SJCRH30 (cell line): ENCODE measurements around the gene ATP9B. TPM values are rescaled to one million over a fixed set of nuclear protein-coding genes. Genes with fewer than 3 reads are reported as not detected.
A peak's percentile ranks its signal among the peaks of the same experiment; 100 is the strongest.
"Not testable (repeated sequence)": the region's sequence is repeated elsewhere in the genome, so short reads cannot be mapped to it uniquely, and the experiment has no call there.

Experiments
- DNase-seq, 2 experiments: peaks; one replicate each; pipeline ENCODE4 v3.0.0-alpha.2; 2015 to 2020
- H3K27ac ChIP-seq: fragments of 250-450 bp; sonication (Bioruptor Pico); 2 replicates; pipeline ENCODE4 v1.5.1; 2020; ENCODE audit warnings: mild to moderate bottlenecking, moderate library complexity
- H3K27me3 ChIP-seq: fragments of 250-450 bp; sonication (Bioruptor Pico); 2 replicates; pipeline ENCODE4 v1.5.1; 2020; ENCODE audit warnings: mild to moderate bottlenecking, moderate library complexity
- H3K36me3 ChIP-seq: fragments of 250-450 bp; sonication (Bioruptor Pico); 2 replicates; pipeline ENCODE4 v1.5.1; 2020; ENCODE audit warnings: mild to moderate bottlenecking, moderate library complexity
- H3K4me1 ChIP-seq: fragments of 250-450 bp; sonication (Bioruptor Pico); 2 replicates; pipeline ENCODE4 v1.5.1; 2020; ENCODE audit warnings: mild to moderate bottlenecking, moderate library complexity
- H3K4me3 ChIP-seq: fragments of 250-450 bp; sonication (Bioruptor Pico); 2 replicates; pipeline ENCODE4 v1.5.1; 2020; ENCODE audit warnings: mild to moderate bottlenecking, moderate library complexity
- H3K9me3 ChIP-seq: fragments of 250-450 bp; sonication (Bioruptor Pico); replicated peaks from 2 replicates; pipeline ENCODE4 v1.5.1; 2020; ENCODE audit warnings: mild to moderate bottlenecking, moderate library complexity
- total RNA-seq: library from RNA; depleted of rRNA; stranded (reverse); fragments of >200 nt; shearing (Covaris generic); gene quantifications from 2 replicates; pipeline ENCODE4 v1.2.3, GENCODE V29; 2014

ATP9B gene
- total RNA-seq, 1 experiment from 2014 or later: 10.0 TPM

DNA sequence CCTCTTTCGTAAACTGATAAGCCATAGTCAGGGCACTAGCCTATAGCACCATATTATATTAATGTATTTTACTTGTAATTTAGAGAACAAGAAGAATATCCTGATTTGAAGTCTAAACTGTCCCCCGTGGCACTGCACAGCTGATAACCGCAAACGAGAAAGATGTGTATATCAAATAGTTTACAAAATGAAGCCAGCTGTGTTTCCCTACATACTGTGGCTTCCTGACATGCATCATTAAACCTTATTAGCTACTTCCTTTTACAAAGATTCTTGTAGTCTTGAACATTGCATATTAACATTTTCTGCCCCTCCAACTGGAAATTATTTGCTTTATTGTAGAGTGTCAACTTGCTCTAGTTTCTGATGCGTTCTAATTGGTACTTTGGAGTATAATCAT, 173.1 kb downstream of the ATP9B start:
- Histone ChIP-seq H3K27me3 (no peaks in the 10 kb centered on the region), H3K9me3 (no peaks in the 10 kb centered on the region), H3K27ac (no peak overlapping the region), H3K4me1 (no peaks in the 10 kb centered on the region), H3K36me3 (no peaks in the 10 kb centered on the region), H3K4me3 (no peak overlapping the region)
- peak in 1 of 2 experiments; percentile 2 for DNase-seq

DNA sequence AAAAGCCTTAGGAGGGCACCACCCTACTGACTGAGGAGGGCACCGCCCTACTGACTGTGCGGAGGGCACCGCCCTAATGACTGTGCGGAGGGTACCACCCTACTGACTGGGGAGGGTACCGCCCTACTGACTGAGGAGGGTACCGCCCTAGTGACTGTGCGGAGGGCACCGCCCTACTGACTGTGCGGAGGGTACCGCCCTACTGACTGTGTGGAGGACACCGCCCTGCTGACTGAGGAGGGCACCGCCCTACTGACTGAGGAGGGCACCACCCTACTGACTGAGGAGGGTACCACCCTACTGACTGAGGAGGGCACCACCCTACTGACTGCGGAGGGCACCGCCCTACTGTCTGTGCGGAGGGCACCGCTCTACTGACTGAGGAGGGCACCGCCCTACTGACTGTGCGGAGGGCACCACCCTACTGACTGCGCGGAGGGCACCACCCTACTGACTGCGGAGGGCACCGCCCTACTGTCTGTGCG, 176.4 kb downstream of the ATP9B start:
- Histone ChIP-seq H3K27me3 (no peaks in the 10 kb centered on the region), H3K4me1 (no peaks in the 10 kb centered on the region), H3K36me3 (no peaks in the 10 kb centered on the region), H3K9me3 (no peaks in the 10 kb centered on the region), H3K27ac (no peak overlapping the region), H3K4me3 (no peak overlapping the region)
- DNase-seq: no peak

DNA sequence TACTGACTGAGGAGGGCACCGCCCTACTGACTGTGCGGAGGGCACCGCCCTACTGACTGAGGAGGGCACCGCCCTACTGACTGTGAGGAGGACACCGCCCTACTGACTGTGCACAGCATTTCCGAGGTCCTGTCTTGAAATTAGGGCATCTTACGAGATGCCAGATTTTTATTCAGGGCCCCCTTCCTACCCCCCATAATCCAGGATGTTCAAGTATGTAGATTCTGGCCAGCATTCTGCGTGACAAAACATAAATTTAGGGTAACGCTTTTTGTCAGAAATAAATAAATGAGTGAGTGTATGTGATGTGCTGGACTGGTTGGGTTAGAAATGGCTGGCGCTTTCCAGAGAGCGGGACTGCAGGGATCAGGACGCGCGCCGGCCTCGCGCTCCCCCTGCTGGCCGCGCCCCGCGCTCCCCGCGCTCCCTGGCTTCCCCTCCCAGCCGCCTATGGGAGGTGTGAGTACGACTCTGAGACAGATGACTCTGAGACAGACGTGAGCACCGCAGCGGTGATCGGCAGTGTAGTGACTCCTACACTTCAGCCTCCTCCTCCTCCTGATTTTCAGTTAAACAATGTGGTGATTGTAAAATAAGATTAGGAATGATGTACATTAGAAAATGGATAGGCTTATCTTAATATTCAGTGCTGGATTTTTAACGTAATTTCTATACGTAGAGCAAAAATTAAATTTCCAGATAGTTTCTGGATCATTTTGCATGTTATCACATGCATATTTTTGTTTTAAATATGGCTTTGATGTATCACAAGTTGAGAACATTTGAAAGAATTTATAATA, 177.3 kb downstream of the ATP9B start:
- Histone ChIP-seq H3K4me1 (no peaks in the 10 kb centered on the region), H3K36me3 (no peaks in the 10 kb centered on the region), H3K9me3 (no peaks in the 10 kb centered on the region), H3K4me3 (no peak overlapping the region), H3K27me3 (no peaks in the 10 kb centered on the region), H3K27ac (no peak overlapping the region)
- no peak for DNase-seq

DNA sequence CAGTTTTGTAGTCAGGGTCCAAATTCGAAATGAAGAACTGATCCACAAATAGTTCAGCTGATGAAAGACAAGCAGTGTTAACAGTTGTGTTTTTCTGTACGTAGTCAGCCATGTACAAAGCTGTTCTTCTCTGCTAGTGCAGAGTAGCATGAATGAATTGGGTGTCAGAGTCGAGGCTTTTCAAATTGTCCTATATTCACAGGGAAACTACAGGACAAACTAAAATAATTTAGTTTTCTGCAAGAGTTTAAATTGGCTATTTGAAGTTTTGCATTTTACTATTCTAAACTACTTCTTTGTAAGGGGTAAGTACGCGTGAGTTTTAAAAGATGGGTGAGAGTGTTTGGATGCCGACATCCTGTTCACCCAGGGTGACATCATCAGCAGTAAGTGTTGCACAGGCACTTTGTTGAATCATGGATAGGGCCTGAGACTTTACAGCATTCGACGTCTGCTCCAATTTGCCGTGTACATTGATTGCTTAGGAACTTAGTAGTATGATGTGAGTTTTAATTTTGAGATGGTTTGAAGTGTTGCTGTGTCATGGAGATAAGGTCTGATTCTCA, 179.4 kb downstream of the ATP9B start:
- no peaks in the 10 kb centered on the region for H3K4me1 ChIP-seq
- no peak overlapping the region for H3K4me3 ChIP-seq
- H3K9me3 ChIP-seq: no peaks in the 10 kb centered on the region
- H3K36me3 ChIP-seq: no peaks in the 10 kb centered on the region
- no peak for DNase-seq
- H3K27ac ChIP-seq: no peak overlapping the region
- no peaks in the 10 kb centered on the region for H3K27me3 ChIP-seq

DNA sequence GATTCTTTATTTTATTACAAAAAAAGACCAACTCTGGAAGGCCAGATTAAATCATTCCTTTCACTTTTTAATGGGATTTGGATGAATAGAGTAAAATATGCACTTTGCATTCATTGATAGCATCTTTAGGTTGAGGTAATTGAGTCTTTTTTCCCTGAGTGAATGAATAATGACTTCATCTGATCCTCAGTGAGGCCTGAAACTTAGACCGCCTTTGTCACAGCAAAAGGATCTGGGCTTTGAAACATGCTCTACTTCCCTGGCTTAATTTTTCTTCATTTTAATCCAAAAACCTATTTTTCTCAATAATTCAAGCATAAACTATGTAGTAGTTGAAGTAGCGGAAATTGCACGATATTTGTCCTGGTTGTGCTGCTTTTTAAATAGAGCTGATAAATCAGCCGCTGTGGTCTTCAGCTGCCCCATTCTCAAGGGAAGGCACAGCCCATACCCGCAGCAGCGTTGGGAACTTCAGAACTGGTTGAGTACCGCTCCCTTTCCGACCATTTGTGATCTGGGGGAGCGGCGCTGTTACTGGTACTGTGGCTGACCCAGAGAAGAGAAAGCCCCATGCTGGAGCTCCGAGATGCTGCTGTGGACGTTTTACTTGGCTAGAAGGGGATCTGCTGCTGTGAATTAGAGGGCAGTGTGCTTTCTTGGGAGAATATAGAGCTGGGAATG, 181.2 kb downstream of the ATP9B start:
- H3K27me3 ChIP-seq: no peaks in the 10 kb centered on the region
- H3K36me3 ChIP-seq: no peaks in the 10 kb centered on the region
- H3K9me3 ChIP-seq: no peaks in the 10 kb centered on the region
- DNase-seq: no peak
- no peak overlapping the region for H3K27ac ChIP-seq
- H3K4me1 ChIP-seq: no peaks in the 10 kb centered on the region
- no peak overlapping the region for H3K4me3 ChIP-seq

DNA sequence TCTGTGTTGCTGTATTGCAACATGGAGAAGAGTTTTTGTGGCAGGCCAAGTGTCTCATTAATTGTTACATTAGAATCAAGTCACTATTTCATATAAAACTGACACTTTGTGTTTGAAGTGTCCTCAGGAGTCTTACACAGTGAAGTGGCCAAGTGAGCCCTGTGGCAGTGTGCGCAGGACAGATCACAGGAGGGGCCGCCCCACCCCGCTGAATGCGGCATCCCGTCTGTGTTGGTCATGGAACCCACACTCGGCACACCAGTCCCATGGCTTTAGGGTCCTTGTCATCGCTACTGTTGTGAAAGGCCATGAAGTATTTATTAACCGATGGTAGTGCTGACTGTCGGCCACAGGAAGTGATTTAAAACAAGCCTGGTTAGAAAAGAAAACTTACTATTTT, 181.8 kb downstream of the ATP9B start:
- no peak for DNase-seq
- Histone ChIP-seq H3K9me3 (no peaks in the 10 kb centered on the region), H3K27ac (no peak overlapping the region), H3K36me3 (no peaks in the 10 kb centered on the region), H3K4me1 (no peaks in the 10 kb centered on the region), H3K4me3 (no peak overlapping the region), H3K27me3 (no peaks in the 10 kb centered on the region)

DNA sequence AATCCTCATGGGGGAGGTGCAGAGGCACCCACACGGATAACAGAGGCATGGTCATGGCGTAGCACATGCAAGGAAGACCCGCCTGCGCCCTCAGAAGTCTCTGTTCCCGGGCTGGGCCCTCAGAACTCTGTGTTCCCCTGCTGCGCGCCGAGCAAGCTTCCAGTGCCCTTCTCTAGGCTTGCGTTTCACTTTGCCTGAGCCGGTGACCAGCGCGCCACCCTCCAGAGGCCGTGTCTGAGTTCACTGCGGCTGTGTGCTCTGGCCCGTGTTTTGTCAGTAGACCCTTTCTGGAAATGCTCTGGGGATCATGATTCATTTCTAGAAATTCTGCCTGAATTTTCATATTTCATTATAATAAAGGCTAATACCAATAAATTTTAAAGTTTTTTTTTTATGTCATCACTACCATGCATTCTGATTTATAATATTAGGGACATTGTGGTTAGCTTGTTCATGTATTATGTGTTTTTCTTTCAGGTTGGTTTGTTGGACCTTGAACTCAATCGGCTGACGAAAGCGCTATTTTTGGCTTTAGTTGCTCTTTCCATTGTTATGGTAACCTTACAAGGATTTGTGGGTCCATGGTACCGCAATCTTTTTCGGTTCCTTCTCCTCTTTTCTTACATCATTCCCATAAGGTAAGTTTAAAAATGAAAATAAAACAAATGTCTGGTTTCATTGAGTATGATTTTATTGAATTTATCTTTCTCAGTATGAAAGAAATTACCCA, 183.9 kb downstream of the ATP9B start:
- Histone ChIP-seq H3K4me1 (no peaks in the 10 kb centered on the region), H3K4me3 (no peak overlapping the region), H3K27ac (no peak overlapping the region), H3K9me3 (no peaks in the 10 kb centered on the region), H3K36me3 (no peaks in the 10 kb centered on the region), H3K27me3 (no peaks in the 10 kb centered on the region)
- no peak for DNase-seq

DNA sequence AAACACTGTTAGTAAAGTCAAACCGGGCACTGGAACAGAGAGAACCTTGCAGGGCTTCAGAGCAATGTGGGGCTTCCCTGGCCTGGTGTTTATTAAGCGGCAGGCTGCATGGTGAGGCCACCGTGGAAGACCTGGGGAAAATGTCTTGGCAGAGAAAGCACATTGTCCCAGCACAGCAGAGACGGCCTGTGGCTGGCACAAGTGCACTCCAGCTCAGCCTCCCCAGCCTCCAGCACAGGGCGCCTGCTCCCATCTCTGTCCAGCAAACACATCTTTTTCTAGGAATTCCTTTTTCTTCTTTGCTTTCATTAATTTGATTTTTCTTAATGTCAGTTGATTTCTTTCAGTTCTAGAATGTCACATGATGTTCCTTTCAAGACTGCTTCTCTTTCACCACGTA, 188.3 kb downstream of the ATP9B start:
- Histone ChIP-seq H3K27me3 (no peaks in the 10 kb centered on the region), H3K9me3 (no peaks in the 10 kb centered on the region), H3K4me3 (no peak overlapping the region), H3K36me3 (no peaks in the 10 kb centered on the region), H3K27ac (no peak overlapping the region), H3K4me1 (no peaks in the 10 kb centered on the region)
- no peak for DNase-seq

DNA sequence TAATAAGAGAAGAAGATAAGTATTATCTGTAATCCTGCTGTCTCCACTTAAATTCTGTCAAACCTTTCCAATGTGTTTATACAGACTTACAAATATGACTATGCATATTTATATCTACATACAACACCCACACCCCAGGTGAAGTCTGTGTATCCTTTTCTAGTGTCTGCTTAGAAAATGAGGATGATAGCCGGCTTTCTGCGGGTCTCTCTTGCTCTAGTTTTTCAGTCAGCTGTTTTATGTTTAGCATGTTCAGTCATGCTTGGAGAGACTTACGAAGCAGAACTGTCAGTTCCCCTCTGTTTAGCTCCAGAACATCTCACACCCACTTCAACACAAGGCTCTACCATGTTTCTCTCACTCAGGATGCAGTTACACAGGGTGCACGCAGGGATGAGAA, 189.3 kb downstream of the ATP9B start:
- H3K36me3 ChIP-seq: no peaks in the 10 kb centered on the region
- no peak for DNase-seq
- H3K27ac ChIP-seq: no peak overlapping the region

DNA sequence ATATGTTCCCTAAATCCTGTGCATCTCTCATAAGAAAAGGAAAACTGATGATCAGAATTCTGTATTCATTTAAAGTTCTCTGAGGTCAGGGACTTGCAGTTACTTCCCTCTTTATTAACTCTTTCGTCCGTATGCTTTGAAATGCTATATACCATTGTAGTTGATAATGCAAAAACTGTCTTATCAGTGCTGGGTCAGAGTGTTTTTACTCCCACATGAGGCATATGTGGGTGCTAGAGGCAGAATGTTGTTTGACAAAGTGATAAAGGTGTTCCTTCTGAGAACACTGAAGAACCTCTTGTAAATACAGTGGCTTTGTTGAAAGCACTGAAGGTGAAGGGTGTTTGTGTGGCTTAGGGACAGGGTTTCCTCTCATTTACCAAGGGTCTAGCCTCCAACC, 190.0 kb downstream of the ATP9B start:
- H3K27me3 ChIP-seq: no peaks in the 10 kb centered on the region
- H3K4me3 ChIP-seq: no peak overlapping the region
- H3K9me3 ChIP-seq: no peaks in the 10 kb centered on the region

More for the DNA sequence above, 189.3 kb downstream of the ATP9B start:
- Histone ChIP-seq H3K4me3 (no peak overlapping the region), H3K4me1 (no peaks in the 10 kb centered on the region), H3K9me3 (no peaks in the 10 kb centered on the region), H3K27me3 (no peaks in the 10 kb centered on the region)

DNA sequence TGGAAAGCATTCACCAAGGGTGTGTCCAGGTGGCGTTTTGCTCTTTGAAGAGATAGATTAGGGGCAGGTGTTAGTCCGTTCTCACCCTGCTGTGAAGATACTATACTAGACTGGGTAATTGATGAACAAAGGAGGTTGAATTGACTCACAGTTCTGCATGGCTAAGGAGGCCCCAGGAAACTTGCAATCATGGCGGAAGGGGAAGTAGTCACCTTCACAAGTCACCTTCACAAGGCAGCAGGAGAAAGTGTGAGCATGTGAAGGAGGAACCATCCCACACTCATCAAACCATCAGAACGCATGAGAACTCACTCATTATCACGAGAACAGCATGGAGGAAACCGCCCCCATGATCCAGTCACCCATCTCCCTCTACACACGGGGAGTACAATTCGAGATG, 190.8 kb downstream of the ATP9B start:
- H3K4me3 ChIP-seq: no peak overlapping the region
- no peaks in the 10 kb centered on the region for H3K27me3 ChIP-seq
- H3K36me3 ChIP-seq: no peaks in the 10 kb centered on the region
- H3K27ac ChIP-seq: no peak overlapping the region
- H3K4me1 ChIP-seq: no peaks in the 10 kb centered on the region
- no peak for DNase-seq
- no peaks in the 10 kb centered on the region for H3K9me3 ChIP-seq

More for the DNA sequence above, 190.0 kb downstream of the ATP9B start:
- Histone ChIP-seq H3K36me3 (no peaks in the 10 kb centered on the region), H3K4me1 (no peaks in the 10 kb centered on the region), H3K27ac (no peak overlapping the region)
- no peak for DNase-seq

DNA sequence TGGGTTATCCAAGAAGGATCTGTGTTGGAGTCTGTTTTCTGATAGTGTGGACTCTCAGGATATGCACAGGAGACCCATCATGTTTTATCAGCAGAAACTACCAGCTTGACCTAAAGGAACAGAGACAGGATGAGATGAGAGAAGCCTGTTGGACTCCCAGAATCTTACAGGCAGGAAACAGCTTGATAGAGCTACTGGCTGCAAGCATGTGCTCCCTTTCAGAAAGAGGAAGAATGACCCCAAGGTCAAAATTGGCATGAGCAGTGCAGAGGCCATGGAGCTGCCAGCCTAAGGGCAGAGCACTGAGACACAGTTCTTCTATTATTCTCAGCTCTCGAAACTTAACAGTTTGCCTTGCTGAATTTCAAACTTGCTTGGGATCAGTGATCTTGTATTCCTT, 191.3 kb downstream of the ATP9B start:
- no peaks in the 10 kb centered on the region for H3K4me1 ChIP-seq
- H3K36me3 ChIP-seq: no peaks in the 10 kb centered on the region
- no peak overlapping the region for H3K4me3 ChIP-seq
- no peaks in the 10 kb centered on the region for H3K9me3 ChIP-seq
- no peak for DNase-seq
- no peaks in the 10 kb centered on the region for H3K27me3 ChIP-seq
- no peak overlapping the region for H3K27ac ChIP-seq

DNA sequence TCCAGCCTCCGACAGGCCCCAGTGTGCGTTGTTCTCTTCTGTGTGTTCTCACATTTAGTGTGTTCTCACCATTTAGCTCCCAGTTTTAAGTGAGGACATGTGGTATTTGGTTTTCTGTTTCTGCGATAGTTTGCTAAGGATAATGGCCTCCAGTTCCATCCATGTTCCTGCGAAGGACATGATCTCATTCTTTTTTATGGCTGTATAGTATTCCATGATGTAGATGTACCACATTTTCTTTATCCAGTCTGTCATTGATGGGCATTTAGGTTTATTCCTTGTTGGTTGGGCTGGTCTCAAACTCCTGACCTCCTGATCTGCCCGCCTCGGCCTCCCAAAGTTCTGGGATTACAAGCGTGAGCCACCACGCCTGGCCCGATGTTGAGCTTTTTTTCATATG, 195.9 kb downstream of the ATP9B start:
- H3K9me3 ChIP-seq, H3K36me3 ChIP-seq, H3K4me1 ChIP-seq, H3K27me3 ChIP-seq, H3K4me3 ChIP-seq, DNase-seq, H3K27ac ChIP-seq: not testable (repeated sequence)

DNA sequence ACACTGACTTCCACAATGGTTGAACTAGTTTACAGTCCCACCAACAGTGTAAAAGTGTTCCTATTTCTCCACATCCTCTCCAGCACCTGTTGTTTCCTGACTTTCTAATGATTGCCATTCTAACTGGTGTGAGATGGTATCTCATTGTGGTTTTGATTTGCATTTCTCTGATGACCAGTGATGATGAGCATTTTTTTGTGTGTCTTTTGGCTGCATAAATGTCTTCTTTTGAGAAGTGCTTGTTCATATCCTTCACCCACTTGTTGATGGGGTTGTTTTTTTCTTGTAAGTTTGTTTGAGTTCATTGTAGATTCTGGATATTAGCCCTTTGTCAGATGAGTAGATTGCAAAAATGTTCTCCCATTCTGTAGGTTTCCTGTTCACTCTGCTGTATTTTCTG, 202.6 kb downstream of the ATP9B start:
- H3K4me3 ChIP-seq, H3K9me3 ChIP-seq, H3K36me3 ChIP-seq, H3K27ac ChIP-seq, DNase-seq, H3K4me1 ChIP-seq, H3K27me3 ChIP-seq: not testable (repeated sequence)

DNA sequence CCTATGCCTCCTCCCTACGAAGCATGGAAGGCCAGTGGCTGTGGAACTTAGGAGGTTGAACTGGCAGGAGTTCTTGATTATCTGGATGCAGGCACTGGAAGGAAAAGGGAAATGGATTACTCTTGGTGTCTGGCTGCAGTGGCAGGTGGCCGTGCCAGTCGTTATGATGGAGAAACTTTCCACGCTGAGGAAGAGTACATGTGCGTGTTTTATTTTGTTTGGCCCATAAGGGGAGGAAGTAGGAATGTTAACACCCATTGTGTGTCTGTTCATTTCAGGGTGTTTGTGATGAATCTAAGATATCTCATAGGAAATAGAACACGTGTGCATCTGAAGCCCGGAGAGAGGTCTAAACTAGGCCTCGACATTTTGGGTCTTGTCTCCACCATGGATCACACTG, 203.7 kb downstream of the ATP9B start:
- Histone ChIP-seq H3K36me3 (no peaks in the 10 kb centered on the region), H3K9me3 (no peaks in the 10 kb centered on the region), H3K4me3 (no peak overlapping the region), H3K4me1 (no peaks in the 10 kb centered on the region), H3K27me3 (no peaks in the 10 kb centered on the region), H3K27ac (no peak overlapping the region)
- DNase-seq: no peak
